ENCODE measurements around the gene ZMYM3. TPM values are rescaled to one million over a fixed set of nuclear protein-coding genes. Genes with fewer than 3 reads are reported as not detected.

ZMYM3 gene
- total RNA-seq, 4 donors from 2014 or later = 9.9 to 19.0 (median 16.8) TPM

DNA sequence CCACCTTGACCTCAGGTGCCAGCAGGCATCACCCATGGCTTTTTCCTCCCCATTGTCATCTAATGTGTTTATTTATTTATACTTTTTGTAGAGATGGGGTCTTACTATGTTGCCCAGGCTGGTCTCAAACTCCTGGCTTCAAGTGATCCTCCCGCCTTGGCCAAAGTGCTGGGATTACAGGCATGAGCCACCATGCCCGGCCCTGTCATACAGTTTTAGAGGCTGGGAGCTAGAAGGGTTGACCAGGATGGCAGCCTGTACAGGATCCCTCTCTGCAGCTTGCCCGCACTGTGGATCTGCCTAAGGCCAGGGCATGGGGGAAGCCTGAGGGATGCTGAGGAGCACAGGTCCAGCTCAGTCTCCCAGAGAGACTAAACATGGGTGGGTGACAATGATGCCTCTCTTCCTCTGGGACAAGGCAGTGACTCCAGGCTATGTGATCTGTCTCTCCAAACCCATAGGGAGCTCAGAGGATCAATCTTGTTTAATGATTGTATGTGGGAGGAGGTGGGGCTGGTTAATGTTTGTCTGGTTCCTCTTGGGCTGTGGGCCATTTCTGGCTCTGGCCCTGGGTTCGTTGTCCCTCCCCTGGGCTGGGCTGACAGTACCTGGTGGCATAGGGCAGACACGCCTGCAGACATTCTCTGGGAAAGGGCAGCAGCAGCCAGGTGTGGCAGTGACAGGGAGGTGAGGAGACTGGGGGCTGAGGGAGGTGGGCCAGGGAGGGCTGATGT lies 39.2 kb downstream of the ZMYM3 start:
- TF ChIP-seq POLR2A (IDR thresholded peaks at IDR 0.05; ENCODE audit: low read depth) (no peak), POLR2AphosphoS5 (IDR thresholded peaks at IDR 0.05) (no peak), EP300 (IDR thresholded peaks at IDR 0.05) (no peak)
- TF ChIP-seq, protein P1, sequence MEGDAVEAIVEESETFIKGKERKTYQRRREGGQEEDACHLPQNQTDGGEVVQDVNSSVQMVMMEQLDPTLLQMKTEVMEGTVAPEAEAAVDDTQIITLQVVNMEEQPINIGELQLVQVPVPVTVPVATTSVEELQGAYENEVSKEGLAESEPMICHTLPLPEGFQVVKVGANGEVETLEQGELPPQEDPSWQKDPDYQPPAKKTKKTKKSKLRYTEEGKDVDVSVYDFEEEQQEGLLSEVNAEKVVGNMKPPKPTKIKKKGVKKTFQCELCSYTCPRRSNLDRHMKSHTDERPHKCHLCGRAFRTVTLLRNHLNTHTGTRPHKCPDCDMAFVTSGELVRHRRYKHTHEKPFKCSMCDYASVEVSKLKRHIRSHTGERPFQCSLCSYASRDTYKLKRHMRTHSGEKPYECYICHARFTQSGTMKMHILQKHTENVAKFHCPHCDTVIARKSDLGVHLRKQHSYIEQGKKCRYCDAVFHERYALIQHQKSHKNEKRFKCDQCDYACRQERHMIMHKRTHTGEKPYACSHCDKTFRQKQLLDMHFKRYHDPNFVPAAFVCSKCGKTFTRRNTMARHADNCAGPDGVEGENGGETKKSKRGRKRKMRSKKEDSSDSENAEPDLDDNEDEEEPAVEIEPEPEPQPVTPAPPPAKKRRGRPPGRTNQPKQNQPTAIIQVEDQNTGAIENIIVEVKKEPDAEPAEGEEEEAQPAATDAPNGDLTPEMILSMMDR (IDR thresholded peaks at IDR 0.05) = no peak
- Histone ChIP-seq H3K27me3 (no peaks in the 10 kb centered on the region), H3K36me3 (no peaks in the 10 kb centered on the region), H3K27ac (replicated peaks in 1 of 4) (no peak overlapping the region), H3K9me3 (no peaks in the 10 kb centered on the region), H3K4me1 (no peaks in the 10 kb centered on the region), H3K4me3 (no peak overlapping the region)
- DNase-seq (ENCODE audit: extremely low spot score) = no peak
- intact Hi-C loops (cut with DNase I) = no loop called here
- 85% methylated on average over 5 of the region's 5 CpGs for whole genome bisulfite sequencing

DNA sequence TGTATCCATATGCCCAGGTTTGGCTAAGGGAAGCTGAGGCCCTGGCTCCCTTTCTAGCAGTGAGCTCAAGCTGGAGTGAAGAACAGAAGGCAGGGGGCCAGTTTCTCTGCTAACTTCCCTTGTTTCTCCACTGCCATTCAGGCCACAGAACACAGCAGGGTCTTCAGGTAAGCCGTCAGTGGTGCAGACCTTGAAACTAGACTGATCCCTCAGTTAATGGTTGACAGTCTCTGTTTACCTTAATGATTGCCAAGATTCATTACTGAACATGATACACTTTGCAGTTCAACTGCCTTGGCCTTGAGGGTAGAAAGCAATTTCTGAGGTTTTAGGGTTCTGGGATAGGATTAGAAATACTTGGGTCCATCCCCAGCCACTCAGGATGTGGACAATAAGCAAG lies 39.8 kb downstream of the ZMYM3 start:
- Histone ChIP-seq H3K27me3 (no peaks in the 10 kb centered on the region), H3K4me3 (no peak overlapping the region), H3K27ac (replicated peaks in 1 of 4) (no peak overlapping the region), H3K9me3 (no peaks in the 10 kb centered on the region), H3K4me1 (no peaks in the 10 kb centered on the region), H3K36me3 (no peaks in the 10 kb centered on the region)
- no peak for DNase-seq (ENCODE audit: extremely low spot score)
- 82% methylated on average over 1 of the region's 1 CpG for WGBS
- intact Hi-C loops (cut with DNase I) = no loop called here
- TF ChIP-seq, protein P1 (IDR thresholded peaks at IDR 0.05) = no peak
- no peak for TF ChIP-seq POLR2A (IDR thresholded peaks at IDR 0.05; ENCODE audit: low read depth)

DNA sequence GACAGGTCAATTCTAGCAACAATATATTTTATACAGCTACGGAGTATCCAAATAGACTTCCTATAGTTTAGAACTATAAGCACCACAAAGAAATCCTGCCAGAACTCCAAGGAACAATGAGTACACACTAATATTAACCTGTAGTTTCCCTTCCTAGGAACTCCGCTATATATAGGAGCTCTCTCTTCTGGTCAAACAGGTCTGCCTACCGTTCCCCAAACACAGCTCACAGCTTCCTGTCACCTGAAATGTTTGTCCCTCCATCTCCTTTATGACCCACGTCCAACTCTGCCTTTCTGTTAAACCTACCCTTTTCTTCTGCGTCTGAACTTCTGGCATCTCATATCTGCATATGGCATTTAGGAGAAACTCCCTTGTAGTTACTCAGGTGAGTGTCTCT lies 41.4 kb downstream of the ZMYM3 start:
- Histone ChIP-seq H3K36me3 (no peaks in the 10 kb centered on the region), H3K27me3 (no peaks in the 10 kb centered on the region), H3K9me3 (no peaks in the 10 kb centered on the region), H3K27ac (replicated peaks in 1 of 4) (no peak overlapping the region), H3K4me1 (no peaks in the 10 kb centered on the region), H3K4me3 (no peak overlapping the region)
- no peak for TF ChIP-seq POLR2A (IDR thresholded peaks at IDR 0.05; ENCODE audit: low read depth)
- no peak for TF ChIP-seq POLR2AphosphoS5 (IDR thresholded peaks at IDR 0.05)
- TF ChIP-seq, protein P1 (IDR thresholded peaks at IDR 0.05) = no peak
- TF ChIP-seq EP300 (IDR thresholded peaks at IDR 0.05) = no peak
- intact Hi-C loops (cut with DNase I) = no loop called here
- no peak for DNase-seq (ENCODE audit: extremely low spot score)
- WGBS = 60% methylated on average over 5 of the region's 5 CpGs

DNA sequence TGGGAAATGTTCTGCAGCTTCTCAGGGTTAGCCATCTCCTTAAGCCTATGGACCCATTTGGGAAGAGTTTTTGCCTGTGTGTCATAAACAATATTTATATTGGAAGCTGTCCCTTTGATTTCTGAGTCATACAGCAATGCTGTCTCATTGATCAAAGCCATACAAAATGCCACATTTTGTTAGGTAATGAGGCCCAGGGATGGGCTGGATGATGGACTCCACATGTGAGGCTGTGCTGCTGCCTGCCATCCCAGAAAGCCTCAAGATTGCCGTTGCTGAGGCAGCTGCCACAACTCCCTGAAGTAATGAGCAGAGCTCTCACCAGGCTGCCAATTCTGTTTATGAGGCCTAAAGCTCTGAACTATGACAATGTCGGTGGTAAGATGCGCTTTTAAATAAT lies 43.1 kb downstream of the ZMYM3 start:
- Histone ChIP-seq H3K27ac (replicated peaks in 1 of 4) (no peak overlapping the region), H3K9me3 (no peaks in the 10 kb centered on the region), H3K4me3 (no peak overlapping the region), H3K36me3 (no peaks in the 10 kb centered on the region), H3K4me1 (no peaks in the 10 kb centered on the region), H3K27me3 (no peaks in the 10 kb centered on the region)
- TF ChIP-seq POLR2AphosphoS5 (IDR thresholded peaks at IDR 0.05) (no peak), POLR2A (IDR thresholded peaks at IDR 0.05; ENCODE audit: low read depth) (no peak), EP300 (IDR thresholded peaks at IDR 0.05) (no peak)
- TF ChIP-seq, protein P1 (IDR thresholded peaks at IDR 0.05) = no peak
- DNase-seq (ENCODE audit: extremely low spot score) = no peak
- WGBS = 83% methylated on average over 3 of the region's 3 CpGs
- intact Hi-C loops (cut with DNase I) = no loop called here
